Bronchial epithelial cell (primary cell): Measurements from ENCODE around the gene LMF2. TPM values are rescaled to one million over a fixed set of nuclear protein-coding genes. Genes with fewer than 3 reads are reported as not detected.
A peak's percentile ranks its signal among the peaks of the same experiment; 100 is the strongest.

Source experiments
- DNase-seq: peaks from one replicate; pipeline ENCODE4 v3.0.0-alpha.2; 2010; ENCODE audit warnings: low read depth
- FAIRE-seq: peaks from 2 replicates; lab custom pipeline; 2011; peaks lifted over from hg19 to GRCh38; lab: Jason Lieb, UNC
- H3K27me3 ChIP-seq: 2 replicates; pipeline ENCODE4 v1.5.1; 2011; ENCODE audit warnings: low read length; ENCODE audit not compliant: control insufficient read depth, insufficient read depth
- H3K36me3 ChIP-seq: 2 replicates; pipeline ENCODE4 v1.5.1; 2011; ENCODE audit warnings: low read length; ENCODE audit not compliant: control insufficient read depth, insufficient read depth
- H3K4me3 ChIP-seq: 2 replicates; pipeline ENCODE4 v1.5.1; 2011; ENCODE audit warnings: mild to moderate bottlenecking, low read depth, low read length, control low read depth
- CTCF ChIP-seq: IDR thresholded peaks from 2 replicates; pipeline ENCODE4 v1.5.1; 2011; ENCODE audit warnings: mild to moderate bottlenecking, moderate library complexity, low read length, control low read depth, inconsistent platforms; ENCODE audit not compliant: insufficient read depth, severe bottlenecking
- total RNA-seq: library from RNA; depleted of rRNA; stranded (reverse); fragments of >200 nt; gene quantifications from 2 replicates; pipeline ENCODE4 v1.2.1, GENCODE V29; 2014

The LMF2 gene
- total RNA-seq, 1 donor from 2014 or later = 10.3 TPM

GRCh38 chr22:50483106-50483505 lies 24.4 kb downstream of the LMF2 start:
- DNase-seq (no peak), FAIRE-seq (no peak)
- Histone ChIP-seq H3K36me3 (peaks cover 6% of the 10 kb centered on the region), H3K4me3 (no peak overlapping the region), H3K27me3 (peaks cover 4% of the 10 kb centered on the region)
- no peak for TF ChIP-seq CTCF

- Histone ChIP-seq H3K36me3 (peaks cover 6% of the 10 kb centered on the region), H3K4me3 (peak overlapping the region; percentile 96), H3K27me3 (peaks cover 4% of the 10 kb centered on the region)
- FAIRE-seq (no peak), DNase-seq (no peak)
- no peak for TF ChIP-seq CTCF
These were observed 25.1 kb downstream of the LMF2 start for GRCh38 chr22:50482107-50483074.

- no peak for FAIRE-seq
- Histone ChIP-seq H3K36me3 (peaks cover 6% of the 10 kb centered on the region), H3K27me3 (no peaks in the 10 kb centered on the region), H3K4me3 (peak within 1 kb of the TSS; percentile 96)
- DNase-seq = no peak
- no peak for TF ChIP-seq CTCF
These were observed 25.9 kb downstream of the LMF2 start, which contains the start of gene ADM2 for GRCh38 chr22:50481440-50482106. TSS of gene ADM2 (plus strand) at chr22:50481543. CDS start at chr22:50481848, 305 bp downstream.

- TF ChIP-seq CTCF = no peak
- Histone ChIP-seq H3K36me3 (peaks cover 6% of the 10 kb centered on the region), H3K27me3 (no peaks in the 10 kb centered on the region), H3K4me3 (peak overlapping the region; percentile 96)
- no peak for DNase-seq
- no peak for FAIRE-seq
These were observed 26.5 kb downstream of the LMF2 start for GRCh38 chr22:50481045-50481439.

- no peak for TF ChIP-seq CTCF
- DNase-seq (no peak), FAIRE-seq (no peak)
- Histone ChIP-seq H3K36me3 (peaks cover 6% of the 10 kb centered on the region), H3K27me3 (no peaks in the 10 kb centered on the region), H3K4me3 (no peak overlapping the region)
These were observed 27.8 kb downstream of the LMF2 start for GRCh38 chr22:50479721-50480120.
